GM18519 (cell line): ENCODE results near the gene LIMS2.

ENCODE experiments used
- ATAC-seq: cut with Tn5 transposase; IDR thresholded peaks from one replicate; pipeline ENCODE4 v1.9.1; 2021; ENCODE audit warnings: mild to moderate bottlenecking, moderate library complexity; ENCODE audit not compliant: unreplicated experiment, low FRiP score

The LIMS2 gene

DNA sequence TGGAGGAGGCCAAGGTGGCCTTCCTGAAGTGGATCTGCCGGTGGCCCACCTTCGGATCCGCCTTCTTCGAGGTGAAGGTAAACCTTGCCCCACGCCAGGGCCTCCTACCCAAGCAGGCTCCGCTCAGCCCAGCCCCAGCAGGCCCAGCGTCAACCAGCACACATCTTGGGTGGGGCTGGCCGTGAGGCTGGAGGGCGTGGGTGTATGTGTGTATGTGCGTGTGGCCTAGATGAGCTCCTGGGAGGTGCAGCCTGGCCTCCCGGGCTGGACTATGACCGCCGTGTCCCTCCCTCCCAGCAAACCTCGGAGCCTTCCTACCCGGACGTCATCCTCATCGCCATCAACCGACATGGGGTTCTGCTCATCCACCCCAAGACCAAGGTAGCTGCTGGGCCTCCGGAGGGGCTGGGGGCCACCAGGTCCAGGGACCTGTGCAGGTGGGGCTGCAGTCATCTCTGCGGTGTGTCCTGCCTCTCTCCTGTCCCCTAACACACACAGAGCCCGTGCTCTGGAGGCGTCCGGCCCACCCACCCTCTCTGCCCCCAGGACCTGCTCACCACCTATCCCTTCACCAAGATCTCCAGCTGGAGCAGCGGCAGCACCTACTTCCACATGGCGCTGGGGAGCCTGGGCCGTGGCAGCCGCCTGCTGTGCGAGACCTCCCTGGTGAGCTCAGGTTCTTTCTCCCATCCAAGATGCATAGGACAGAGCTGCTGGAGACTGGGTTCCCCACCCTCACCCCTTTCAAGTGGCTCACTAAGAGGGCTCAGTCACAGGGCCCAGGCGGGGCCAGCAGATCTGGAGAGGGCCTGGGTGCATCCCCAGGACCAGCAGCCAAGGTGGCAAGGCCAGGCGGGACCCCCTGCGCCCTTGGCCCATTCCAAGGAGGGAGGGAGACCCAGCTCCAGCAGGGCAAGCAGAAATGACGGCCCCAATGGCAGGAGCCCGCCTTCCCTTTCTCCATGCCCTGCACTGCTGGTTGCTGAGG is 38.8 kb downstream of the LIMS2 start:
- no peak for ATAC-seq

DNA sequence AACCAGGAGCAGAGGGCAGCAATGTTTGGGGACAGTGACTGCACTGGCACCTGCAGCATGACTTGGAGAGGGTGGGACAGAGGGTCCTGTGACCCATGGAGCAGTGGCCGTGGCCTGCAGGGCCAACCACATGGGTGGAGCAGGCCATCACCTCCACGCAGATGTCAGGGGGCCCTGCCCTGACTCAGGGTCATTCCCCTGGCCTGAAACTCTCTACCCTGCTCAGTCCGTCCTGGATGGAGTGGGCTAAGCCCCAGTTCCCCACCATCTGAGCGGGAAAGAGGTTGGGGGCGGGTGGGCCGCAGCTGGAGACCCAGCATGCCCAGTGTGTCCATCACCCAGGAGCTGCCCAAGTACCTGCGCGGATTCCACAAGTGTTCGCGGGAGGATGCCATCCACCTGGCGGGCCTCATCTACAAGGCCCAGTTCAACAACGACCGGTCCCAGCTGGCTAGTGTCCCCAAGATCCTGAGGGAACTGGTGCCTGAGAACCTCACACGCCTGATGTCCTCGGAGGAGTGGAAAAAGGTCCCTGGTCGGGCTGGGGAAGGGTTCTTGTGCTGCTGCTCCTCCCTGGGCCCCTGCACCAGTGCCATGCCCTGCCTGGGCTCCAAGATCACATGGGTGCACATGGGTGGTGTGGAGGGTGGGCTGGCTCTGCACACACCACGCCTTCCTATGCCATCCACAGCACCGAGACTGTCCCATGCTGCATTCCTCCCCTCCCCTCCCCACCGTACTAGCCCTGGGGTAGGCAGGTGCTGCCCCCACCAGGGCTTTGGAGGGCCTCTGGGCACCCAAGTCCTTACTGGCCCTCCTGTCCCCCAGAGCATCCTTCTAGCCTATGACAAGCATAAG is 39.7 kb downstream of the LIMS2 start:
- ATAC-seq = no peak

DNA sequence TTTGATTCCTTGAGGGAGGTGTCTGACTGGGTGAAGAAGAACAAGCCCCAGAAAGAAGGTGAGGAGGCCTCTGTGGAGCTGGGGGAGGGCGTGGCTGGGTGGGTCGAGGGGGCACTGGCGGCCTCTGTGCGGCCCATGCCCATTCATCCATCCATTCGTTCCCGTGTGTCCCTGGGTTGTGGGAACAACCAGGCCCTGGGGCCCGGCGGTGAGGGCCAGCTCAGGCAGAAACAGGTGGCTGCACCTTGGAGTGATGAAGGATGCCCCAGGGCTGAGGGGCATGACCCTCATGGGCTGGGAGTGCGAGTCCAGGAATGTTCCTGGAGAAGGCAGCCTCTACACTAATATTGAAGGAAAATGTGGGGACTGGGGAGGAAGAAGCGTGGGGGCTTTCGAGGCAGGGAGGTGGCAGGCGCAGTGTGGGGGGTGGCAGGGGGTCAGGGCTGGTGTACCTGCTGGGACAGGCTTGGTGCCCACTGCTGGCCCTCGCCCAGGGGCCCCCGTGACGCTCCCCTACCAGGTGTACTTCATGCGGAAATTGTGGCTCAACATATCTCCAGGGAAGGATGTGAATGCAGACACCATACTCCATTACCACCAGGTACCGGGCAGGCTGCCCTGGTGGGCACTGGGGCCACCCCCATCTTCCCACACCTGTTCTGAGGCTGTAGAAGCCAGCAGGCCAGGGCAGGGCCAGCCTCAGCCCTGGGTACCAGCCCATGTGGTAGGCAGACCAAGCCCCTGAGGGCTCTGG is 40.5 kb downstream of the LIMS2 start:
- ATAC-seq = no peak

- ATAC-seq = no peak
Observed at GRCh38 chr2:127634066-127634617, 41.2 kb downstream of the LIMS2 start.

DNA sequence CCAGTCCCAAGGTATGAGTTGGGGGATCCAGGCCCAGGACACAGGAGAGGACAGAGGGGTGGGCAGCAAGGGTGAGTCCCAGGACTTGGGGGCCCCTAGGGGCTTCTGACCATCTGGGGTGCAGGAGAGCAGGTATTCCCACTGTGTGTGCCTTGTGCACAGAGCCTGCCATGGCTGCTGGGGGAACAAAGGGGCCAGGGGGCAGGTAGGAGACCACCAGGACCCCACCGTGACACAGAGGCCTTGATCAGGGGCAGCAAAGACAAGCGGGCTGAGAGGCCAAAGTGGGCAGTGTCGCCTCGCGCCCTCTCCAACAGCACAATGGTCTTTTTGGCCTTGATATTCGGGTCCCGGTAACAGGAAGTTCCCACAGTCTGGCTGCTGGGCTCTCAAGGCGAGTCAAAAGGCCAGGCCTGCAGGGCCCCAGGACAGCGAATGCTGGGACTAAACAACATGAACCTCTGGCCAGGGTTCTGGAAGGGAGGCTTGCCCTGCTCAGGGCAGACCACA is 41.7 kb downstream of the LIMS2 start:
- no peak for ATAC-seq

DNA sequence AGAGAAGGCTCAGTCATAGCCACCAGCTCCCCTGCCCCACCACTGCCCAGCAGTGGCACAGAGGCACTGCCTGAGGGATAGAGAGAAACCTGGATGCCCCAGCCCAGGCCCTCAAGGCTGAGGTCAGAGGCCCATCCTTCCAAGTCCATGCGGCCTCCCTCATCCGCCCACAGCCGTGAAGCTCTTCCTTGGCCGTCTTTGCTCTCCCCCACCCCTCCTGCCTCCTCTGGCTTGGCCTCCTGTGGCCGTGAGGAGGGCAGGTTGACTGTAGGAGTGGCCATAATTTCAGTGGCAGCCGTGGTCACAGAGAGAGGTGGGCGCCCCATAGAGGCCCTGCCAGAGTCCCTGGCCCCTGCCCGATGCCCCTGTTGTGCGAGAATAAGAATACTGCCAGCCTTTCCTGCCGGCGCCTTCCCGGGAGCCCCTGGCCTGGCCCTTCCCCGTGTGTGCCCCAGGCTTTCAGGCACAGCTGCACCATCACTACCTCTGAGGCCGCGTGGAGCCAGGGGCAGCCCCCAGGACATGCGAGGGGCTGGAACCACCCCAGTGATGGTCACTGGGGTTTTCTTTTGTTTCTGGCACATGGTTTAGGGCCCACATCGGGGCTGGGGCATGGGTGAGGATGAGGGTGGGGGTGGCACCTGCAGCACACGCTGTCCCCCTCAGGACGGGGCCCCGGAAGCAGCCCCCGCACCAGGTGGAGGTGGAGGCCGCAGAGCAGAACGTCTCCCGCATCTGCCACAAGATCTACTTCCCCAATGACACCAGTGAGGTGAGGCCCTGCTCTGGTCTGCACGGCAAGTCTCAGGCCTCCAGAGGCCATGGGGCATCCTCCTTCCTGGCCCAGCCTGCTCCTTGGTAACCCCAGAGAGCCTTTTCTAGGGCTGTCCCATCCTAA is 42.5 kb downstream of the LIMS2 start:
- peak; percentile 38 for ATAC-seq

DNA sequence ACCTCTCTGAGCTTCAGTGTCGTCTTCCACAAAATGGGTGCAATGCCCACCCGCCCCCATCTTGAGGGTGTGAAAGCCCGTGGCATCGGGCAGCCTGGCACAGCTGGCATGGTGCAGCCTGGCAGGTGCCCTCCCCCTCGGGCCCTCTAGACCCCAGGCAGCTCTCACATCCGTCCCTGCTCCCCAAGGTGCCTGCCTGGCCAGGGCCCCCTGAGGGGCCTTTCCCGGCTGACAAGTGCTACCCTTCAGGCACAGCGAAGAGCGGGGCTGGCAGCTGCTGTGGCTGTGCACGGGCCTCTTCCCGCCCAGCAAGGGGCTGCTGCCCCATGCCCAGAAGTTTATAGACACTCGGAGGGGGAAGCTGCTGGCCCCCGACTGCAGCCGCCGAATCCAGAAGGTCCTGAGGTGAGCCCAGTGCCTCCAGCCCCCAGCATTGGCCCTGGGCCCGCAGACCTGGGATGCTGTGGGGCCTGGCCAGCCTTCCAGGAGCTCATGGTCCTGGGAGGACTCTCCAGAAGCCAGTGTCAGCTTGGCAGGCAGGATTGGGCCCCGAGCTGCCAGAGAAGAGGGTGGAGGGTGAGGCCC is 43.2 kb downstream of the LIMS2 start:
- ATAC-seq = no peak

DNA sequence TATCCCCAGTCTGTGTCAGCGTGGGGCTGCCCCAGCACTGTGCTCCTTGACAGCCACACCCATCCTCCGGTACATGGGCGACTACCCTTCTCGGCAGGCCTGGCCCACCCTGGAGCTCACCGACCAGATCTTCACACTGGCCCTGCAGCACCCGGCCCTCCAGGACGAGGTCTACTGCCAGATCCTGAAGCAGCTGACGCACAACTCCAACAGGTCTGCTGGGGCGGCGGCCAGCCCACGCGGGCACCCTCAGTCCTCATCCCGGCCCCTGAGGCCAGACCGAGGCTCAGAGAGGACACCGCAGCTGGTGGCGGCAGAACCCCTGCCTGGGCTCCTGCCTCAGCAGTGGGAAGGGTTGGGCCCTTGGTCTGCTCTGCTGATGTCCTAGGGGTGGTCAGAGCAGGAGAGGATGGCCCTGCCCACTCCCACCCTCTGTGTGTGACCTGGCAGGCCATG is 43.8 kb downstream of the LIMS2 start:
- ATAC-seq = no peak

DNA sequence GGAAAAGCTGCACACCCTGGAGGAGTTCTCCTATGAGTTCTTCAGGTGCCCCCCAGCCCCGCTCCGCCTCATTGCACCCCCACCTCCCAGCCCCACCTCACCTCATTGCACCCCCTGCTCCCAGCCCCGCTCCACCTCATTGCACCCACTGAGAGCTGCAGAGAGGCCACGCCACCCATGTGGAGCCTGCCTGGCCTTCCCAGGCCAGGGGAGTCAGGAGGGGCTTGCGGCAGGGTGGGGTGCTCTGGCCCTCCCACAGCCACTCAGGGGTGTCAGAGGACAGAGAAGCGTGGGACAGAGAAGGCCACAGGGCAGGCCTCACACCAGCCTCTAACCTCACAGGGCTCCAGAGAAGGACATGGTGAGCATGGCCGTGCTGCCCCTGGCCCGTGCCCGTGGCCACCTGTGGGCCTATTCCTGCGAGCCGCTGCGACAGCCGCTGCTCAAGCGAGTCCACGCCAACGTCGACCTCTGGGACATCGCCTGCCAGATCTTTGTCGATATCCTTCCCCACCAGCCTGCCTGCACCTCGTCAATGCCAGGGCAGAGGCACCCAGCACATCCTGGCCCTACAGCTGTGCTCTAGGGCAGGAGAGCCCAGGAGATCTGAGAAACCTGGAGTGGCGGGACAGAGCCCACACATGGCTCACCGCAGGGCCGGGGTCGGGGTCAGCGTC is 44.3 kb downstream of the LIMS2 start:
- no peak for ATAC-seq

- ATAC-seq = no peak
Observed at GRCh38 chr2:127630096-127630863, 45.0 kb downstream of the LIMS2 start.

DNA sequence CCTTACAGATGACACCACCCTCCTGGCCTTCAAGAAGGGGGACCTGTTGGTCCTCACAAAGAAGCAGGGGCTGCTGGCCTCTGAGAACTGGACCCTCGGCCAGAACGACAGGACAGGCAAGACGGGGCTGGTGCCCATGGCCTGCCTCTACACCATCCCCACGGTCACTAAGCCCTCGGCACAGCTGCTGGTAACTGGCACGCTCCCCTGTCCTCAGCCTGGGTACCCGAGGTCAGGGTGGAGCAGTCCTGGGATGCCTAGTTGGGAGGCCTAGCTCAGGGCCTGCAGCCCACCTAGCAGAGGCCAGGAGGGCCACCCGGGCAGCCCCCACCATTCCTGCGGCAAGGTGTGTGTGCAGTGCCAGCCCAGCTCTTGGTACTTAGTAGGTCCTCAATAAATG is 45.7 kb downstream of the LIMS2 start:
- ATAC-seq = no peak

DNA sequence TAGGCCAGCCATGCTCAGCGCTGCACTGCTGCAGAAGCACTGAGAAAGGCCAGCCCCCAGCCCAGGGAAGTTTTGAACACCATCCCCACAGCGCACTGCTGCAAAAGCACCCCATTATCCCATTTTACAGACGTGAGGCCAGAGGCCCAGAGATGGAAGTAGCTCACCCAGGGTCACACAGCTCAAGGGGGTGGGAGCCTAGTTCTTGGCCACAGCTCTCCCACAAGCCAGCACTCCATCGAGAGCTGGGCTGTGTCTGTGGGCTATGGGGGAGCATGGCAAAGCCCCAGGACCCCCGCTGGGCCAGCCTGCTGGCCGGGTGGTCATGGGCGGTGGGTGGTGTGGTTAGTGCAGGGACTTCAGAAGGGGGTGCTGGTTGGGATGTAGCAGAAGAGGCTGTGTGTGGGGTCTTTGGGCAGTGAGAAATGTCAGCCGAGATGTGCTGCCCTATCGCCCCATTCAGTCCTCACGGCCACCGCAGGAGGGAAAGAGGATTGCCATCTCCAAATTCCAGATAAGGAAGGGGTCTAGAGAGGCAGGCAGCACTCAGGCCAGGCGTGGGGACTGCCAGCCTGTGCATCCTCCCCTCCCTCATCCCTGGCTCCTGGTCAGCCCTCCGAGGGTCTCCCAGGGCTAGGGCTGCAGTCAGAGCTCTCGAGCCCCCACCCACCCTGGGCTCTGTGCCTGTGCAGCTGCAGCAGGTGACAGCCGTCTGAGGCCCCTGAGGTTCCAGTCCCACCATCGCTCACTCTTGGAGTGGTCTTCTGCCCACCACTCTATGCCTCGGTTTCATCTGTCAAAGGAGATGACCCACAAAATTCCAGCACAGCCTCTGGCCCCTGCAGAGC is 46.3 kb downstream of the LIMS2 start:
- ATAC-seq = no peak

DNA sequence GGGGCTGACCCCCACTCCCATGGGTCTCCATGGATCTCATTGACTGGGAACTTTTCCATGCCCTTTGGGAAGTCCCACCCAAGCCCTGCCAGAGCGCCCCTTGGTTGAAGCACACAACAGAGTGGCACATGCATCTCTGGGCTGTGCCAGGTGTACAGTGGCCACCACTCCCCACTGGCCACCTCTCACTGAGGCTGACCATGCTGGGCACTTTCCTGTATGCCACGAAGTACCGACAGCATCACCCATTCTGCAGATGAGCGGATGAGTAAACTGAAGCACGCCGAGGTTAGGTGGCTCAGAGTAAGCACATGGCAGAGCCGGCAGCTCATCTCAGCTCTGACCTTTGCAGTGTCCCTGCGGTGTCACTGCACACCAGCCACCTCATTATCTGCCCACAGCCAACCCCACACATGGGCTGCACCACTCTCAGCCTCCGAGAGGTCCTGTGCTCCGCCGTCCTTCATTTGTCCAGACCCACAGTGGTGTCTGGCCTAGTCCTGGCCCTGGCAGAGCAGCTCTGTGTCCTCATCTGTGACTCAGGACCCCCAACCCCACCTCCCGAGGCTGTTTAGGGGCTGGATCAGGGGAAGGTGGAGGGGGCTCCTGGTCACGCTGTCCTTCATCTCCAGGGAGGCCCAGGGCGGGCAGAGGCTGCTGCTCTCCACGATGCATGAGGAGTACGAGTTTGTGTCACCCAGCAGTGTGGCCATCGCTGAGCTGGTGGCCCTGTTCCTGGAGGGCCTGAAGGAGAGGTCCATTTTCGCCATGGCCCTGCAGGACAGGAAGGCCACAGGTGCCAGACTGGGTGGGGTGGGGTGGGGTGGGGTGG is 47.4 kb downstream of the LIMS2 start:
- no peak for ATAC-seq

DNA sequence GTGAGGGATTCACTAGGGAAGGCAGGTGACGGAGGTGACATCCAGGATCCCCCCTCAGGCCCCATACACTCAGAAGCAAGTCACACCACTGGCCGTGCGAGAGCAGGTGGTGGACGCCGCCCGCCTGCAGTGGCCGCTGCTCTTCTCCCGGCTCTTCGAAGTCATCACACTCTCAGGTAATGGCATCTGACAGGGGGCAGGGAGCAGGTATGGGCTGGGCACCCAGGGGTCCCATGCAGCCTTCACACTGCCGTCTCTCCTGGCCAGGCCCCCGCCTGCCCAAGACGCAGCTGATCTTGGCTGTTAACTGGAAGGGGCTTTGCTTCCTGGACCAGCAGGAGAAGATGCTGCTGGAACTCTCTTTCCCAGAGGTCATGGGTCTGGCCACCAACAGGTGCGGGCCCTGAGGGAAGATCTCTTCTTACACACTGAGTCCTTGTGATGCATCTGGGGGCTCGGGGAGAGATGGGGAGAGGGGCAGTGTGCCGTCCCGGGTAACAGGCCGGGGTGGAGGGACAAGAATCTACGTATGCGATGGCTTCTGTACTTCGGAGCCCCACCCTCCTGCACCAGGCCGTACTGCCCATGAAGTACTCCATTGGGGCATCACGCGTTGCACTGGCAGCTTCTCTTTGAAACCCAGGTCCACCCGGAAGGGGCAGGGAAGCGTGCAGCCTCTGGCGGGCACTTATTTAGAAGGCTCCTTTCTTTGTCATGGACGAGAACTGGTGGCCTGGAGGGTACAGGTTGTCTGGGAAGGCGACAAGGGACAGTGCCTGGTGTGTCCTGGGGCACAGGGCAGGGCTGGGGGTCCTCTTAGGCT is 48.2 kb downstream of the LIMS2 start:
- ATAC-seq = no peak

DNA sequence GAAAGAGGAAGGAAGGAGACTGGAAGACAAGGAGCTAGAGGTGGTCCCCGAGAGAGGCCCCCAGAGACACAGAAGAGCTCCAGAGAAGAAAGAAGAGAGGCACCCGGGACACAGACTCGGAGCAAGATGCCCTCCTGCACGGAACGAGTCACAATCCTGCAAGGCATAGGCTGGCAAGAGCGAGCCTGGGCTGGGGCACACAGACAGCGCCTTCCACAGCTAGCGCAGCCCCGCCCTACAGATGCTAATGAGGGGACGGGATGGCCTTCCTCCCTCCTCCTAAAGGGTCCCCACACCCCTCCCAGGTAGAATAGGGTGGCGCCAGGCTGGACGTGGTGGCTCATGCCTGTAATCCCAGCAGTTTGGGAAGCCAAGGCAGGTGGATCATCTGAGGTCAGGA is 49.2 kb downstream of the LIMS2 start:
- ATAC-seq = no peak
